ENCODE data around the gene GTPBP3.
"Not testable (repeated sequence)": the region's sequence is repeated elsewhere in the genome, so short reads cannot be mapped to it uniquely, and the experiment has no call there.

The GTPBP3 gene

GRCh38 chr19:17341386-17341785 lies 4.0 kb downstream of the GTPBP3 start:
- no peak for DNase-seq (ENCODE audit: low read depth in 2 of 2)

GRCh38 chr19:17341845-17342244 lies 4.5 kb downstream of the GTPBP3 start:
- no peak for DNase-seq (ENCODE audit: low read depth in 2 of 2)

GRCh38 chr19:17346109-17346671 lies 8.8 kb downstream of the GTPBP3 start:
- DNase-seq (ENCODE audit: low read depth in 2 of 2) = peak; percentile 54

GRCh38 chr19:17347361-17347760 lies 10.0 kb downstream of the GTPBP3 start:
- DNase-seq (ENCODE audit: low read depth in 2 of 2) = no peak

- DNase-seq (ENCODE audit: low read depth in 2 of 2) = no peak
Measured at GRCh38 chr19:17347877-17348276, 10.5 kb downstream of the GTPBP3 start.

GRCh38 chr19:17348700-17349099 lies 11.3 kb downstream of the GTPBP3 start:
- no peak for DNase-seq (ENCODE audit: low read depth in 2 of 2)

- no peak for DNase-seq (ENCODE audit: low read depth in 2 of 2)
Measured at GRCh38 chr19:17351815-17352435, 14.6 kb downstream of the GTPBP3 start.

- DNase-seq (ENCODE audit: low read depth in 2 of 2) = no peak
Measured at GRCh38 chr19:17352608-17353280, 15.4 kb downstream of the GTPBP3 start.

GRCh38 chr19:17353386-17353785 lies 16.0 kb downstream of the GTPBP3 start:
- DNase-seq (ENCODE audit: low read depth in 2 of 2) = no peak

- DNase-seq (ENCODE audit: low read depth in 2 of 2) = no peak
Measured at GRCh38 chr19:17357078-17357666, 19.8 kb downstream of the GTPBP3 start.

- no peak for DNase-seq (ENCODE audit: low read depth in 2 of 2)
Measured at GRCh38 chr19:17357724-17358123, 20.4 kb downstream of the GTPBP3 start.

GRCh38 chr19:17358395-17358794 lies 21.0 kb downstream of the GTPBP3 start:
- no peak for DNase-seq (ENCODE audit: low read depth in 2 of 2)

GRCh38 chr19:17359905-17360800 lies 22.8 kb downstream of the GTPBP3 start:
- no peak for DNase-seq (ENCODE audit: low read depth in 2 of 2)

GRCh38 chr19:17363852-17364605 lies 26.7 kb downstream of the GTPBP3 start:
- DNase-seq (ENCODE audit: low read depth in 2 of 2) = not testable (repeated sequence)

- DNase-seq (ENCODE audit: low read depth in 2 of 2) = no peak
Measured at GRCh38 chr19:17365361-17365760, 28.0 kb downstream of the GTPBP3 start.

- DNase-seq (ENCODE audit: low read depth in 2 of 2) = no peak
Measured at GRCh38 chr19:17370026-17370587, 32.8 kb downstream of the GTPBP3 start.

GRCh38 chr19:17376935-17377600 lies 39.7 kb downstream of the GTPBP3 start, which contains the start of gene PLVAP:
TSS of gene PLVAP (minus strand) at chr19:17377342. CDS start at chr19:17377288, 54 bp downstream.
- DNase-seq (ENCODE audit: low read depth in 2 of 2) = no peak

- DNase-seq (ENCODE audit: low read depth in 2 of 2) = no peak
Measured at GRCh38 chr19:17378271-17378670, 40.9 kb downstream of the GTPBP3 start.

GRCh38 chr19:17379221-17379631 lies 41.9 kb downstream of the GTPBP3 start:
- no peak for DNase-seq (ENCODE audit: low read depth in 2 of 2)
